IMR-90 (cell line): ENCODE measurements around the gene LGALS14. TPM values are rescaled to one million over a fixed set of nuclear protein-coding genes. Genes with fewer than 3 reads are reported as not detected.

Source experiments
- ATAC-seq: fragments of 200-7000 bp; cut with Tn5 transposase; 2 replicates; pipeline ENCODE4 v1.9.1; 2020; ENCODE audit warnings: low read depth, mild to moderate bottlenecking, moderate library complexity
- BruUV-seq: library from RNA; stranded (reverse); fragments of 400-500 nt; replicated peaks from 2 replicates; lab custom pipeline; 2021; lab: Mats Ljungman, UMichigan
- CTCF ChIA-PET: fragments of 300-600 bp; formaldehyde crosslinking; extraction: SDS; loops from one replicate; lab custom pipeline; 2021; ENCODE audit warnings: antibody characterized with exemption; lab: Yijun Ruan, JAX
- POLR2A ChIA-PET: fragments of 300-600 bp; sonication (Branson Sonifier 250); formaldehyde crosslinking; loops from one replicate; lab custom pipeline; 2022; ENCODE audit warnings: antibody characterized with exemption; ENCODE audit not compliant: unreplicated experiment; lab: Charles Lee
- DNase-seq: peaks from one replicate; pipeline ENCODE4 v3.0.0; 2013
- H2AFZ ChIP-seq: replicated peaks from 2 replicates; pipeline ENCODE3; 2013; ENCODE audit warnings: low read length, mild to moderate bottlenecking; ENCODE audit not compliant: poor library complexity
- H2AK5ac ChIP-seq: 2 replicates; pipeline ENCODE4 v1.6.1; 2013; ENCODE audit warnings: low read depth, low read length, inconsistent platforms
- H2AK9ac ChIP-seq: replicated peaks from 2 replicates; pipeline ENCODE3; 2013; ENCODE audit warnings: mild to moderate bottlenecking, low read depth, low read length, moderate library complexity; ENCODE audit not compliant: poor library complexity
- H2BK120ac ChIP-seq: 2 replicates; pipeline ENCODE4 v1.6.1; 2013; ENCODE audit warnings: low read depth, low read length, inconsistent platforms
- H2BK15ac ChIP-seq: 3 replicates; pipeline ENCODE4 v1.6.1; 2013; ENCODE audit warnings: low read depth, low read length, inconsistent platforms
- H2BK20ac ChIP-seq: 2 replicates; pipeline ENCODE4 v1.6.1; 2013; ENCODE audit warnings: low read depth, mild to moderate bottlenecking, inconsistent platforms, low read length, moderate library complexity
- H2BK5ac ChIP-seq: 2 replicates; pipeline ENCODE4 v1.6.1; 2013; ENCODE audit warnings: mild to moderate bottlenecking, low read depth, low read length, inconsistent platforms; ENCODE audit not compliant: poor library complexity, severe bottlenecking
- H3K14ac ChIP-seq: replicated peaks from 2 replicates; pipeline ENCODE4 v1.6.1; 2013; ENCODE audit warnings: low read depth, low read length, inconsistent platforms
- H3K18ac ChIP-seq: 2 replicates; pipeline ENCODE4 v1.6.1; 2013; ENCODE audit warnings: low read depth, low read length, control low read depth
- H3K23ac ChIP-seq: 2 replicates; pipeline ENCODE4 v1.6.1; 2013; ENCODE audit warnings: low read depth, low read length, inconsistent platforms
- H3K27ac ChIP-seq: 2 replicates; pipeline ENCODE4 v1.5.1; 2013; ENCODE audit warnings: mild to moderate bottlenecking, control low read depth, low read length; ENCODE audit not compliant: insufficient read depth
- H3K27me3 ChIP-seq: 2 replicates; pipeline ENCODE4 v1.6.1; 2013; ENCODE audit warnings: low read length; ENCODE audit not compliant: control insufficient read depth, insufficient read depth
- H3K36me3 ChIP-seq: 2 replicates; pipeline ENCODE4 v1.6.1; 2013; ENCODE audit warnings: low read length, mixed read lengths; ENCODE audit not compliant: control insufficient read depth, insufficient read depth
- H3K4ac ChIP-seq: 2 replicates; pipeline ENCODE4 v1.6.1; 2013; ENCODE audit warnings: low read depth, low read length, inconsistent platforms
- H3K4me1 ChIP-seq: 2 replicates; pipeline ENCODE4 v1.6.1; 2013; ENCODE audit warnings: low read length, mixed read lengths; ENCODE audit not compliant: control insufficient read depth, insufficient read depth
- H3K4me2 ChIP-seq: 2 replicates; pipeline ENCODE4 v1.6.1; 2013; ENCODE audit warnings: low read depth, mild to moderate bottlenecking, control low read depth, low read length, moderate library complexity
- H3K4me3 ChIP-seq: 2 replicates; pipeline ENCODE4 v1.5.1; 2013; ENCODE audit warnings: low read depth, mild to moderate bottlenecking, control low read depth, low read length, moderate library complexity; ENCODE audit not compliant: insufficient read depth
- H3K56ac ChIP-seq: 2 replicates; pipeline ENCODE4 v1.6.1; 2013; ENCODE audit warnings: low read length, inconsistent platforms; ENCODE audit not compliant: insufficient read depth; ENCODE audit errors: extremely low read depth
- H3K79me1 ChIP-seq, 2 experiments: 2 replicates each; pipeline ENCODE4 v1.6.1; 2013; ENCODE audit warnings: low read length in 2 of 2, inconsistent platforms in 1 of 2, low read depth in 1 of 2
- H3K9ac ChIP-seq: 2 replicates; pipeline ENCODE4 v1.6.1; 2013; ENCODE audit warnings: low read depth, low read length, control low read depth
- H3K9me1 ChIP-seq: 2 replicates; pipeline ENCODE4 v1.6.1; 2013; ENCODE audit warnings: low read length, inconsistent platforms; ENCODE audit not compliant: insufficient read depth
- H3K9me3 ChIP-seq: 2 replicates; pipeline ENCODE4 v1.6.1; 2013; ENCODE audit warnings: low read length; ENCODE audit not compliant: control insufficient read depth, insufficient read depth
- H4K20me1 ChIP-seq: 2 replicates; pipeline ENCODE4 v1.6.1; 2013; ENCODE audit warnings: low read length, inconsistent platforms; ENCODE audit not compliant: insufficient read depth
- H4K5ac ChIP-seq: 2 replicates; pipeline ENCODE4 v1.6.1; 2013; ENCODE audit warnings: mild to moderate bottlenecking, low read depth, low read length, control low read depth
- H4K8ac ChIP-seq, 2 experiments: 2 replicates each; pipeline ENCODE4 v1.6.1; 2013; ENCODE audit warnings: low read depth in 2 of 2, low read length in 2 of 2, control low read depth in 1 of 2, inconsistent platforms in 1 of 2
- H4K91ac ChIP-seq: 2 replicates; pipeline ENCODE4 v1.6.1; 2013; ENCODE audit warnings: low read depth, low read length, inconsistent platforms; ENCODE audit not compliant: insufficient read depth
- CEBPB ChIP-seq: IDR thresholded peaks from 2 replicates; pipeline ENCODE4 v1.6.1; 2012; ENCODE audit warnings: low read depth, low read length, improper control_type of control experiment
- CHD1 ChIP-seq: IDR thresholded peaks from 2 replicates; pipeline ENCODE4 v1.6.1; 2012; ENCODE audit warnings: low read depth, low read length, improper control_type of control experiment
- ELK1 ChIP-seq: fragments of 150-350 bp; IDR thresholded peaks from 2 replicates; pipeline ENCODE4 v1.6.1; 2016; ENCODE audit warnings: low read depth, mild to moderate bottlenecking, low read length, moderate library complexity, borderline replicate concordance
- MAFK ChIP-seq: IDR thresholded peaks from 2 replicates; pipeline ENCODE4 v1.6.1; 2012; ENCODE audit warnings: low read depth, low read length, improper control_type of control experiment
- POLR2A ChIP-seq: IDR thresholded peaks from 2 replicates; pipeline ENCODE4 v1.6.1; 2012; ENCODE audit warnings: mild to moderate bottlenecking, low read depth, low read length
- USF2 ChIP-seq: fragments of 150-350 bp; IDR thresholded peaks from 2 replicates; pipeline ENCODE4 v1.6.1; 2017; ENCODE audit warnings: mild to moderate bottlenecking, antibody characterized with exemption, low read length, low read depth
- WGBS, 2 experiments: methylation state at CpG; one replicate each; pipeline versions ENCODE4 v1.1.5 to v1.1.7; 2013; ENCODE audit warnings: missing lambda C conversion rate in 2 of 2; ENCODE audit not compliant: insufficient read length in 1 of 2; ENCODE audit errors: extremely low coverage in 2 of 2; 5-methylcytosine and 5-hydroxymethylcytosine counted together
- dilution Hi-C: fragments of 300-500 bp; cut with HindIII; formaldehyde crosslinking; loops from one replicate; pipeline ENCODE4 v1.14.3; 2018; ENCODE audit warnings: low sequenced_read_pairs; ENCODE audit not compliant: unreplicated experiment
- in situ Hi-C: fragments of 300-500 bp; cut with MboI; formaldehyde crosslinking; loops from 3 replicates; pipeline ENCODE4 v1.14.3; 2019; ENCODE audit warnings: low sequenced_read_pairs, inconsistent platforms, mixed read lengths
- intact Hi-C: fragments of 100-400 bp; cut with micrococcal nuclease; formaldehyde crosslinking; loops from 2 replicates; pipeline ENCODE4 v1.10.0; 2022
- polyA plus RNA-seq, 3 experiments: library from polyadenylated mRNA; depleted of rRNA; stranded (reverse); fragments of >200 nt; gene quantifications; 2 replicates each; pipeline ENCODE4 v1.2.3, GENCODE V29; 2012; ENCODE audit warnings: low replicate concordance in 1 of 3
- total RNA-seq: library from RNA; depleted of rRNA; stranded (reverse); fragments of >200 nt; gene quantifications from 2 replicates; pipeline ENCODE4 v1.2.3, GENCODE V29; 2012

The LGALS14 gene
- total and polyA plus RNA-seq, 2 of the 4 experiments (the other 2 are of a cell fraction): not detected

- no peak overlapping the region for H2BK5ac ChIP-seq
- no peak overlapping the region for H4K5ac ChIP-seq
- no peak overlapping the region for H3K18ac ChIP-seq
- no peak overlapping the region for H3K9ac ChIP-seq
- in situ Hi-C loops (no loop called here), intact Hi-C loops (no loop called here), dilution Hi-C loops (no loop called here)
- TF ChIP-seq USF2 (no peak), CEBPB (no peak), ELK1 (no peak), MAFK (no peak), CHD1 (no peak), POLR2A (no peak)
- H3K4me3 ChIP-seq: no peak overlapping the region
- H4K20me1 ChIP-seq: no peaks in the 10 kb centered on the region
- no peak overlapping the region for H3K56ac ChIP-seq
- ATAC-seq (no peak), DNase-seq (no peak)
- no peak overlapping the region for H2AK5ac ChIP-seq
- no peak overlapping the region for H2BK20ac ChIP-seq
- H3K36me3 ChIP-seq: no peaks in the 10 kb centered on the region
- no peaks in the 10 kb centered on the region for H3K79me1 ChIP-seq
- no peak overlapping the region for H3K4ac ChIP-seq
- ChIA-PET CTCF (no interaction called here), POLR2A (no interaction called here)
- H2BK120ac ChIP-seq: no peak overlapping the region
- no peaks in the 10 kb centered on the region for H3K4me1 ChIP-seq
- no peak overlapping the region for H2AK9ac ChIP-seq
- no CpG with 5 or more reads among the region's 3 CpGs for WGBS, 2 experiments
- no peak overlapping the region for H4K91ac ChIP-seq
- no peak overlapping the region for H4K8ac ChIP-seq
- H3K27me3 ChIP-seq: no peaks in the 10 kb centered on the region
- H3K9me1 ChIP-seq: no peaks in the 10 kb centered on the region
- BruUV-seq: no TSS peak
- H2BK15ac ChIP-seq: no peak overlapping the region
- H2AFZ ChIP-seq: no peak overlapping the region
- H3K23ac ChIP-seq: no peak overlapping the region
- H3K27ac ChIP-seq: no peak overlapping the region
- no peaks in the 10 kb centered on the region for H3K9me3 ChIP-seq
- no peak overlapping the region for H3K4me2 ChIP-seq
- H3K14ac ChIP-seq: no peak overlapping the region
Measured at GRCh38 chr19:39745643-39746042, 41.4 kb downstream of the LGALS14 start.
